Activated T-cell treated with anti-CD3 and anti-CD28 coated beads, Interleukin-2, amount 50 U/mL, for 24 hours (primary cell): Measurements from ENCODE around the gene PYY.
A peak's percentile ranks its signal among the peaks of the same experiment; 100 is the strongest.

Experiments
- DNase-seq: peaks from one replicate; pipeline ENCODE4 v3.0.0-alpha.2; 2020
- H3K27ac Mint-ChIP-seq: 2 replicates; pipeline ENCODE4 v1.8.0; 2020; ENCODE audit warnings: mild to moderate bottlenecking, mixed read lengths
- H3K27me3 Mint-ChIP-seq: 2 replicates; pipeline ENCODE4 v1.8.0; 2020; ENCODE audit warnings: mixed read lengths
- H3K36me3 Mint-ChIP-seq: 2 replicates; pipeline ENCODE4 v1.8.0; 2020; ENCODE audit warnings: low read depth, mixed read lengths
- H3K4me1 Mint-ChIP-seq: 2 replicates; pipeline ENCODE4 v1.8.0; 2020; ENCODE audit warnings: low read depth, mixed read lengths
- H3K4me3 Mint-ChIP-seq: 2 replicates; pipeline ENCODE4 v1.8.0; 2020; ENCODE audit warnings: mild to moderate bottlenecking, moderate library complexity, mixed read lengths
- H3K9me3 Mint-ChIP-seq: 2 replicates; pipeline ENCODE4 v1.8.0; 2020; ENCODE audit warnings: mixed read lengths

The PYY gene

GRCh38 chr17:43927060-43927864 is 26.5 kb downstream of the PYY start:
- H3K36me3 Mint-ChIP-seq: no peaks in the 10 kb centered on the region
- no peaks in the 10 kb centered on the region for H3K9me3 Mint-ChIP-seq
- H3K27ac Mint-ChIP-seq: peak overlapping the region; percentile 85
- H3K4me1 Mint-ChIP-seq: peaks cover 35% of the 10 kb centered on the region
- peaks cover 13% of the 10 kb centered on the region for H3K27me3 Mint-ChIP-seq
- peak overlapping the region; percentile 68 for H3K4me3 Mint-ChIP-seq
- DNase-seq: peak; percentile 41

- Mint-ChIP-seq H3K27me3 (peaks cover 13% of the 10 kb centered on the region), H3K4me1 (peaks cover 33% of the 10 kb centered on the region), H3K4me3 (no peak overlapping the region), H3K27ac (no peak overlapping the region), H3K9me3 (no peaks in the 10 kb centered on the region), H3K36me3 (no peaks in the 10 kb centered on the region)
- DNase-seq: no peak
These were observed 29.2 kb downstream of the PYY start for GRCh38 chr17:43924558-43924957.

- Mint-ChIP-seq H3K9me3 (no peaks in the 10 kb centered on the region), H3K4me1 (peaks cover 32% of the 10 kb centered on the region), H3K27me3 (no peaks in the 10 kb centered on the region), H3K4me3 (no peak overlapping the region), H3K27ac (no peak overlapping the region), H3K36me3 (no peaks in the 10 kb centered on the region)
- no peak for DNase-seq
These were observed 33.1 kb downstream of the PYY start for GRCh38 chr17:43920500-43921095.

GRCh38 chr17:43918026-43918389 is 35.7 kb downstream of the PYY start:
- Mint-ChIP-seq H3K4me3 (peak overlapping the region; percentile 64), H3K27me3 (no peaks in the 10 kb centered on the region), H3K27ac (peak overlapping the region; percentile 79), H3K9me3 (no peaks in the 10 kb centered on the region), H3K36me3 (no peaks in the 10 kb centered on the region), H3K4me1 (peaks cover 20% of the 10 kb centered on the region)
- no peak for DNase-seq

GRCh38 chr17:43917348-43918025 is 36.3 kb downstream of the PYY start:
- Mint-ChIP-seq H3K36me3 (no peaks in the 10 kb centered on the region), H3K27me3 (no peaks in the 10 kb centered on the region), H3K4me1 (peaks cover 20% of the 10 kb centered on the region), H3K4me3 (peak overlapping the region; percentile 64), H3K27ac (peak overlapping the region; percentile 79), H3K9me3 (no peaks in the 10 kb centered on the region)
- peak; percentile 75 for DNase-seq

- no peaks in the 10 kb centered on the region for H3K36me3 Mint-ChIP-seq
- H3K4me3 Mint-ChIP-seq: peak overlapping the region; percentile 64
- H3K27ac Mint-ChIP-seq: peak overlapping the region; percentile 39
- H3K27me3 Mint-ChIP-seq: no peaks in the 10 kb centered on the region
- no peaks in the 10 kb centered on the region for H3K9me3 Mint-ChIP-seq
- H3K4me1 Mint-ChIP-seq: peaks cover 20% of the 10 kb centered on the region
- DNase-seq: no peak
These were observed 36.8 kb downstream of the PYY start for GRCh38 chr17:43917016-43917347.

GRCh38 chr17:43916385-43916784 is 37.4 kb downstream of the PYY start:
- Mint-ChIP-seq H3K27me3 (no peaks in the 10 kb centered on the region), H3K9me3 (no peaks in the 10 kb centered on the region), H3K4me3 (no peak overlapping the region), H3K27ac (no peak overlapping the region), H3K36me3 (no peaks in the 10 kb centered on the region), H3K4me1 (peaks cover 20% of the 10 kb centered on the region)
- DNase-seq: no peak

- Mint-ChIP-seq H3K27me3 (no peaks in the 10 kb centered on the region), H3K9me3 (no peaks in the 10 kb centered on the region), H3K36me3 (no peaks in the 10 kb centered on the region), H3K4me1 (peaks cover 20% of the 10 kb centered on the region), H3K27ac (no peak overlapping the region), H3K4me3 (no peak overlapping the region)
- no peak for DNase-seq
These were observed 38.2 kb downstream of the PYY start for GRCh38 chr17:43915559-43915958.

GRCh38 chr17:43914451-43914850 is 39.3 kb downstream of the PYY start:
- Mint-ChIP-seq H3K27me3 (no peaks in the 10 kb centered on the region), H3K36me3 (no peaks in the 10 kb centered on the region), H3K4me3 (no peak overlapping the region), H3K27ac (no peak overlapping the region), H3K4me1 (peaks cover 20% of the 10 kb centered on the region), H3K9me3 (no peaks in the 10 kb centered on the region)
- no peak for DNase-seq

- Mint-ChIP-seq H3K27ac (no peak overlapping the region), H3K27me3 (no peaks in the 10 kb centered on the region), H3K4me1 (peaks cover 20% of the 10 kb centered on the region), H3K36me3 (no peaks in the 10 kb centered on the region), H3K4me3 (no peak overlapping the region), H3K9me3 (no peaks in the 10 kb centered on the region)
- no peak for DNase-seq
These were observed 40.2 kb downstream of the PYY start for GRCh38 chr17:43913584-43913983.

- H3K4me1 Mint-ChIP-seq: peaks cover 21% of the 10 kb centered on the region
- H3K27ac Mint-ChIP-seq: no peak overlapping the region
- H3K4me3 Mint-ChIP-seq: no peak overlapping the region
- peaks cover 4% of the 10 kb centered on the region for H3K27me3 Mint-ChIP-seq
- no peaks in the 10 kb centered on the region for H3K36me3 Mint-ChIP-seq
- DNase-seq: no peak
- no peaks in the 10 kb centered on the region for H3K9me3 Mint-ChIP-seq
These were observed 41.0 kb downstream of the PYY start for GRCh38 chr17:43912635-43913304.

- Mint-ChIP-seq H3K36me3 (no peaks in the 10 kb centered on the region), H3K9me3 (no peaks in the 10 kb centered on the region), H3K4me1 (peaks cover 18% of the 10 kb centered on the region), H3K27ac (no peak overlapping the region), H3K4me3 (no peak overlapping the region), H3K27me3 (peaks cover 5% of the 10 kb centered on the region)
- DNase-seq: no peak
These were observed 41.8 kb downstream of the PYY start for GRCh38 chr17:43911904-43912303.

- Mint-ChIP-seq H3K4me3 (no peak overlapping the region), H3K9me3 (no peaks in the 10 kb centered on the region), H3K4me1 (peaks cover 20% of the 10 kb centered on the region), H3K36me3 (no peaks in the 10 kb centered on the region), H3K27me3 (peaks cover 18% of the 10 kb centered on the region), H3K27ac (no peak overlapping the region)
- DNase-seq: no peak
These were observed 44.1 kb downstream of the PYY start for GRCh38 chr17:43909537-43910231.

- H3K27me3 Mint-ChIP-seq: peaks cover 28% of the 10 kb centered on the region
- H3K36me3 Mint-ChIP-seq: no peaks in the 10 kb centered on the region
- peaks cover 20% of the 10 kb centered on the region for H3K4me1 Mint-ChIP-seq
- H3K27ac Mint-ChIP-seq: no peak overlapping the region
- peak overlapping the region; percentile 66 for H3K4me3 Mint-ChIP-seq
- peak; percentile 71 for DNase-seq
- no peaks in the 10 kb centered on the region for H3K9me3 Mint-ChIP-seq
These were observed 45.6 kb downstream of the PYY start for GRCh38 chr17:43907998-43908721.
